HEK293 (cell line): ENCODE measurements around the gene DIP2A.

Experiments used
- CTCF ChIA-PET: fragments of 350-600 bp; formaldehyde crosslinking; extraction: SDS; loops from one replicate; lab custom pipeline; 2021; ENCODE audit warnings: antibody characterized with exemption; lab: Yijun Ruan, JAX
- POLR2A ChIA-PET: fragments of 300-600 bp; formaldehyde crosslinking; extraction: SDS; loops from one replicate; lab custom pipeline; 2020; ENCODE audit warnings: antibody characterized with exemption, inconsistent platforms; lab: Yijun Ruan, JAX
- H3K27ac ChIP-seq: fragments of 200-500 bp; sonication (Bioruptor generic); 2 replicates; pipeline ENCODE4 v1.5.1; 2014; ENCODE audit warnings: low read depth, low read length, control low read depth, inconsistent platforms; ENCODE audit errors: extremely low read depth
- H3K36me3 ChIP-seq, 2 experiments: fragments of 200-500 bp in 1 of 2; sonication (Bioruptor generic) in 1 of 2; 1 replicate in 1 of 2; 2 replicates in 1 of 2; pipeline ENCODE4 v1.5.1; 2014 to 2017; ENCODE audit warnings: inconsistent platforms in 2 of 2, low read length in 2 of 2; ENCODE audit not compliant: control insufficient read depth in 2 of 2, insufficient read depth in 1 of 2
- H3K4me1 ChIP-seq: fragments of 200-500 bp; sonication (Bioruptor generic); 2 replicates; pipeline ENCODE4 v1.5.1; 2014; ENCODE audit warnings: mild to moderate bottlenecking, low read length, inconsistent platforms; ENCODE audit not compliant: control insufficient read depth, insufficient read depth
- H3K4me3 ChIP-seq: 2 replicates; pipeline ENCODE4 v1.5.1; 2011; ENCODE audit warnings: low read depth, mild to moderate bottlenecking, control low read depth, low read length, moderate library complexity
- H3K9me3 ChIP-seq: fragments of 200-500 bp; sonication (Bioruptor generic); 2 replicates; pipeline ENCODE4 v1.5.1; 2014; ENCODE audit warnings: low read depth, low read length, inconsistent platforms; ENCODE audit not compliant: control insufficient read depth, insufficient read depth
- ELK4 ChIP-seq: IDR thresholded peaks from 2 replicates; pipeline ENCODE4 v1.6.1; 2011; ENCODE audit warnings: mild to moderate bottlenecking, low read depth, low read length, borderline replicate concordance
- HOXD13 ChIP-seq: sonication (generic); formaldehyde crosslinking; IDR thresholded peaks from 2 replicates; pipeline ENCODE4 v1.8.0; 2022; ENCODE audit warnings: missing genetic modification reagents, borderline replicate concordance
- IKZF3 ChIP-seq: fragments of 450-650 bp; IDR thresholded peaks from 2 replicates; pipeline ENCODE4 v1.5.0; 2018; ENCODE audit warnings: missing biosample characterization, mild to moderate bottlenecking, missing genetic modification characterization, moderate library complexity
- OSR2 ChIP-seq: fragments of 450-650 bp; formaldehyde crosslinking; IDR thresholded peaks from 2 replicates; pipeline ENCODE4 v1.5.1; 2016; ENCODE audit warnings: missing biosample characterization, missing genetic modification characterization
- ZNF121 ChIP-seq: fragments of 450-650 bp; formaldehyde crosslinking; IDR thresholded peaks from 2 replicates; pipeline ENCODE4 v1.5.1; 2016; ENCODE audit warnings: missing biosample characterization, missing genetic modification characterization
- ZNF2 ChIP-seq: fragments of 450-650 bp; formaldehyde crosslinking; IDR thresholded peaks from 2 replicates; pipeline ENCODE4 v1.5.1; 2016; ENCODE audit warnings: missing biosample characterization, missing genetic modification characterization
- ZNF248 ChIP-seq: fragments of 450-650 bp; formaldehyde crosslinking; IDR thresholded peaks from 2 replicates; pipeline ENCODE4 v1.5.1; 2017; ENCODE audit warnings: missing biosample characterization, missing genetic modification characterization
- ZNF37A ChIP-seq: fragments of 450-650 bp; IDR thresholded peaks from 2 replicates; pipeline ENCODE4 v1.5.1; 2018; ENCODE audit warnings: missing biosample characterization, missing genetic modification characterization
- ZNF391 ChIP-seq: fragments of 450-650 bp; formaldehyde crosslinking; IDR thresholded peaks from 2 replicates; pipeline ENCODE4 v1.5.1; 2016; ENCODE audit warnings: low read depth, missing biosample characterization, missing genetic modification characterization, borderline replicate concordance
- ZNF600 ChIP-seq: fragments of 450-650 bp; formaldehyde crosslinking; IDR thresholded peaks from 2 replicates; pipeline ENCODE4 v1.5.1; 2016; ENCODE audit warnings: missing biosample characterization, missing genetic modification characterization
- ZNF629 ChIP-seq: fragments of 450-650 bp; formaldehyde crosslinking; IDR thresholded peaks from 2 replicates; pipeline ENCODE4 v1.5.1; 2017; ENCODE audit warnings: missing biosample characterization, missing genetic modification characterization
- ZNF707 ChIP-seq: fragments of 450-650 bp; formaldehyde crosslinking; IDR thresholded peaks from 2 replicates; pipeline ENCODE4 v1.5.1; 2016; ENCODE audit warnings: missing biosample characterization, missing genetic modification characterization
- ZNF837 ChIP-seq: fragments of 450-650 bp; formaldehyde crosslinking; IDR thresholded peaks from 2 replicates; pipeline ENCODE4 v1.5.1; 2016; ENCODE audit warnings: missing biosample characterization, missing genetic modification characterization
- ZNF843 ChIP-seq: fragments of 450-650 bp; formaldehyde crosslinking; IDR thresholded peaks from 2 replicates; pipeline ENCODE4 v1.5.1; 2016; ENCODE audit warnings: missing biosample characterization, missing genetic modification characterization
- TF ChIP-seq, protein P1 (sequence below): fragments of 450-650 bp; formaldehyde crosslinking; IDR thresholded peaks from 2 replicates; pipeline ENCODE4 v1.5.1; 2016; ENCODE audit warnings: missing biosample characterization, missing genetic modification characterization
- TF ChIP-seq, protein P2 (sequence below): fragments of 450-650 bp; formaldehyde crosslinking; IDR thresholded peaks from 2 replicates; pipeline ENCODE4 v1.5.1; 2016; ENCODE audit warnings: missing biosample characterization, missing genetic modification characterization

DIP2A gene

GRCh38 chr21:46422636-46423241 lies 36.0 kb upstream of the DIP2A start:
- Histone ChIP-seq H3K4me3 (no peak overlapping the region), H3K9me3 (no peaks in the 10 kb centered on the region), H3K36me3 (peaks cover 15 to 83% of the 10 kb centered on the region in 2 experiments), H3K27ac (no peak overlapping the region), H3K4me1 (no peaks in the 10 kb centered on the region)
- peak; percentile 61; the same call in 1 of the 2 replicates for TF ChIP-seq ZNF121
- TF ChIP-seq ZNF843 (tag by site-specific recombination) = no peak
- POLR2A ChIA-PET = no interaction called here
- CTCF ChIA-PET = no interaction called here

- ChIA-PET CTCF (no interaction called here), POLR2A (no interaction called here)
Observed at GRCh38 chr21:46423546-46424038, 35.1 kb upstream of the DIP2A start.

DNA sequence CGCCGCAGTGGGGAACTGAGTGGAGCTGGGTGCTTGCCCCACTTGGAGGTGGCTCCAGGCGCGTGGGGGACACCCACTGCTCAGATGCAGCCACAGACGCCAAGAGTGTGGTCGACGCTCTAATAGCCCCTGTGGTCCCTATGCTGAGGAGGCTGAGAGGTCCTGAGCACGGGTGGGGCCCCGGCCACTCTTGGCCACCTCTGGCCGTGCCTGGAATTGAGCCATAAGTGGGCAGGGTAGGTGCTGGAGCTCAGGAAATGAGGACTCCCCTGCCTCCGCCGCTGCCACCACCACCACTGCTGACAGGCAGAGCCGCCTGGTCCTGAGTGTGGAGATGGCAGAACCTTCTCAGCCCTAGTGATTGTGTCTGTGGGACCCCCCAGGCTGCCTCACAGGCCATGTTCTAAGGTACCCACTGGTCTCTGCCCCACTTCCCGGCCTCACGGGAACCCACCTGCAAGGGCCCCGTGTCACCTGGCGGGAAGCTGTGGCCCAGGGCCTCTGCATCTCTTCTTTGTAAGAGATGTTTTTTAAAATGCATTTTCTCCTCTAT lies 34.6 kb upstream of the DIP2A start:
- ChIA-PET POLR2A (no interaction called here), CTCF (no interaction called here)
- Histone ChIP-seq H3K27ac (no peak overlapping the region), H3K36me3 (peaks cover 12 to 84% of the 10 kb centered on the region in 2 experiments), H3K4me1 (no peaks in the 10 kb centered on the region), H3K4me3 (no peak overlapping the region), H3K9me3 (no peaks in the 10 kb centered on the region)
- TF ChIP-seq ZNF600 (tag by site-specific recombination) (0 out of 2 replicates have a peak, but pooled peaks have one; percentile 8), IKZF3 (tag by site-specific recombination) (no peak)

More at GRCh38 chr21:46423546-46424038, 35.1 kb upstream of the DIP2A start:
- Histone ChIP-seq H3K9me3 (no peaks in the 10 kb centered on the region), H3K4me3 (no peak overlapping the region), H3K4me1 (no peaks in the 10 kb centered on the region), H3K36me3 (peaks cover 14 to 83% of the 10 kb centered on the region in 2 experiments)
- TF ChIP-seq ZNF2 (tag by site-specific recombination) (no peak), ZNF248 (tag by site-specific recombination) (no peak), ZNF391 (no peak), ELK4 (no peak), OSR2 (tag by site-specific recombination) (no peak), ZNF707 (tag by site-specific recombination) (no peak), ZNF629 (tag by site-specific recombination) (no peak), ZNF37A (tag by site-specific recombination) (no peak), HOXD13 (CRISPR knock-in tag) (no peak), ZNF837 (no peak)
- TF ChIP-seq, protein P1, sequence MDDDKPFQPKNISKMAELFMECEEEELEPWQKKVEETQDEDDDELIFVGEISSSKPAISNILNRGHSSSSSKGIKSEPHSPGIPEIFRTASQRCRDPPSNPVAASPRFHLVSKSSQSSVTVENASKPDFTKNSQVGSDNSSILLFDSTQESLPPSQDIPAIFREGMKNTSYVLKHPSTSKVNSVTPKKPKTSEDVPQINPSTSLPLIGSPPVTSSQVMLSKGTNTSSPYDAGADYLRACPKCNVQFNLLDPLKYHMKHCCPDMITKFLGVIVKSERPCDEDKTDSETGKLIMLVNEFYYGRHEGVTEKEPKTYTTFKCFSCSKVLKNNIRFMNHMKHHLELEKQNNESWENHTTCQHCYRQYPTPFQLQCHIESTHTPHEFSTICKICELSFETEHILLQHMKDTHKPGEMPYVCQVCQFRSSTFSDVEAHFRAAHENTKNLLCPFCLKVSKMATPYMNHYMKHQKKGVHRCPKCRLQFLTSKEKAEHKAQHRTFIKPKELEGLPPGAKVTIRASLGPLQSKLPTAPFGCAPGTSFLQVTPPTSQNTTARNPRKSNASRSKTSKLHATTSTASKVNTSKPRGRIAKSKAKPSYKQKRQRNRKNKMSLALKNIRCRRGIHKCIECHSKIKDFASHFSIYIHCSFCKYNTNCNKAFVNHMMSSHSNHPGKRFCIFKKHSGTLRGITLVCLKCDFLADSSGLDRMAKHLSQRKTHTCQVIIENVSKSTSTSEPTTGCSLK (tag by site-specific recombination) = no peak
- TF ChIP-seq, protein P2, sequence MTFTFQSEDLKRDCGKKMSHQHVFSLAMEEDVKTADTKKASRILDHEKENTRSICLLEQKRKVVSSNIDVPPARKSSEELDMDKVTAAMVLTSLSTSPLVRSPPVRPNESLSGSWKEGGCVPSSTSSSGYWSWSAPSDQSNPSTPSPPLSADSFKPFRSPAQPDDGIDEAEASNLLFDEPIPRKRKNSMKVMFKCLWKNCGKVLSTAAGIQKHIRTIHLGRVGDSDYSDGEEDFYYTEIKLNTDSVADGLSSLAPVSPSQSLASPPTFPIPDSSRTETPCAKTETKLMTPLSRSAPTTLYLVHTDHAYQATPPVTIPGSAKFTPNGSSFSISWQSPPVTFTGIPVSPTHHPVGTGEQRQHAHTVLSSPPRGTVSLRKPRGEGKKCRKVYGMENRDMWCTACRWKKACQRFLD (tag by site-specific recombination) = no peak
- TF ChIP-seq, all 188 proteins: peak for 0
- H3K27ac ChIP-seq = no peak overlapping the region
